ENCODE measurements around the gene GRIK5. TPM values are rescaled to one million over a fixed set of nuclear protein-coding genes. Genes with fewer than 3 reads are reported as not detected.

GRIK5 gene
- total RNA-seq, 2 donors from 2014 or later, result 22.3 to 24.8 TPM

DNA sequence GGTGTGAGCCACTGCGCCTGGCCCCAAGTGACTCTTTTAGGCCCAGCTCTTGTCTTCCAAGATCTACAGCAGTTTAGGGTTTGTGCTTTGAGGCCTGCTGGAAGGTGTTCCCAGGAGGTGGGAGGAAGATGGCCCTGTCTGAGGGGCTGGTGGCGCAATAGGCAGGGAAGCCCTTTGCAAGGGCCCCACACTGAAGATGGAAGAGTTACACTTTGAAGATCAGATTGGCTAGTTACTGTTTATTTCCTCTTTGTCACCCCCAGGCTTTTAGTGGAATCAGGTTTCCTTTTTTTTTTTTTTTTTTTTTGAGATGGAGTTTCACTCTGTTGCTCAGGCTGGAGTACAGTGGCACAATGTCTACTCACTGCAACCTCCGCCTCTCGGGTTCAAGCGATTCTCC is 109.0 kb downstream of the GRIK5 start:
- H3K4me1 ChIP-seq (ENCODE audit: control insufficient read depth in 1 of 2, low read depth in 2 of 2), result peaks cover 7 to 17% of the 10 kb centered on the region in 2 donors
- H3K36me3 ChIP-seq, result peaks cover 5% of the 10 kb centered on the region
- ATAC-seq (ENCODE audit: insufficient number of reproducible peaks, low FRiP score, low read depth), result no peak
- TF ChIP-seq, protein P1, sequence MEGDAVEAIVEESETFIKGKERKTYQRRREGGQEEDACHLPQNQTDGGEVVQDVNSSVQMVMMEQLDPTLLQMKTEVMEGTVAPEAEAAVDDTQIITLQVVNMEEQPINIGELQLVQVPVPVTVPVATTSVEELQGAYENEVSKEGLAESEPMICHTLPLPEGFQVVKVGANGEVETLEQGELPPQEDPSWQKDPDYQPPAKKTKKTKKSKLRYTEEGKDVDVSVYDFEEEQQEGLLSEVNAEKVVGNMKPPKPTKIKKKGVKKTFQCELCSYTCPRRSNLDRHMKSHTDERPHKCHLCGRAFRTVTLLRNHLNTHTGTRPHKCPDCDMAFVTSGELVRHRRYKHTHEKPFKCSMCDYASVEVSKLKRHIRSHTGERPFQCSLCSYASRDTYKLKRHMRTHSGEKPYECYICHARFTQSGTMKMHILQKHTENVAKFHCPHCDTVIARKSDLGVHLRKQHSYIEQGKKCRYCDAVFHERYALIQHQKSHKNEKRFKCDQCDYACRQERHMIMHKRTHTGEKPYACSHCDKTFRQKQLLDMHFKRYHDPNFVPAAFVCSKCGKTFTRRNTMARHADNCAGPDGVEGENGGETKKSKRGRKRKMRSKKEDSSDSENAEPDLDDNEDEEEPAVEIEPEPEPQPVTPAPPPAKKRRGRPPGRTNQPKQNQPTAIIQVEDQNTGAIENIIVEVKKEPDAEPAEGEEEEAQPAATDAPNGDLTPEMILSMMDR (IDR thresholded peaks at IDR 0.05), result no peak
- H3K9me3 ChIP-seq, result no peaks in the 10 kb centered on the region
- H3K4me3 ChIP-seq, result no peak overlapping the region
- no peak overlapping the region for H3K27ac ChIP-seq
- no peak for DNase-seq (ENCODE audit: low spot score)
- H3K27me3 ChIP-seq (replicated peaks; ENCODE audit: insufficient read depth), result no peaks in the 10 kb centered on the region

DNA sequence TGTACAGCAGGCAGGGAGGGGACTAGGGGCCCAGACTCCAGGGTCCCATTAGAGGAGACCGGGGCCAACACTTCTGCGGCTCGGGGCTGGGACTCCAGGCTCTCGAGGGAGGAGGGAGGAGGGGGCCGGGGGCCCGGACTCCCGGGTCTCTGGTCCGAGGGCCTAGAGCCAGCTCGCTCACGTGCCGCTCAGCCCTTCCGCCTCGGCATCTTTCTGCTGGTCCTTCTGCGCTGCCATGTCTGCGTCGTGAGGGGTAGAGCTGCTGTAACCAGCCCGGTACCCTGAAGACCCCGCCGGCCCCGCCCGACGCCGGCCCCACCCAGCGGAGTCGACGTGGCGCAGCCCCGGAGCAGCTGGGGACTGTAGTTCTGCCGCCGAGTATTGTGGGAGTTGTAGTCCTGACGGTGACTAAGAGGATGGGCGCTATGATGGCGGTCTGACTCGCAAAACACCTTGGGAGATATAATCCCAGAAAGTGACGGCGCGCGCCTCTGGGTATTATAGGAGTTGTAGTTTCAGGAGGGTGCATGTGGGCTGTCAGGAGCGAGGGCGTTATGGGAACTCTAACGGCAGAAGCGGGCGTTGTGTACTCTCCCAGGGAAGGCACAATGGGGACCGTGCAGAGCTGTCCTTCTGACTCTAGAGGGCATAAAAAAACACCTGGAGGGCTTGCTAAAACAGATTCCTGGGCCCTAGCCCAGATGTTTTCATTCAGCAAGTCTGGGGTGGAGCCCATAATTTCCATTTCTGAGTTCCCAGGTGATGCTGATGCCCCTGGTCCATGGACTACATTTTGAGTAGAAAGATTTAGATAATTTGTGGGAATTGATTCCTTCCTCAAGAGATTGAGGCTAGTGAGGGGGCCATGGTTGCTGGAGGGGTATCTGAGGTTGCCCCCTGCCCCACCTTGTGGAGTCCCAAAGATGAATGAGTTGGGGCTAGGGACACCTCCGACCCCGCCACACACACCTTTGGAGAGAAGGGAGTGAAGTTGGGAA is 110.7 kb downstream of the GRIK5 start, which contains the start of gene RABAC1:
RABAC1 (minus strand) TSS at position 266 of the 998 bp plus-strand sequence; CDS start at position 237, 29 bp downstream.
- peaks cover 7 to 17% of the 10 kb centered on the region in 2 donors for H3K4me1 ChIP-seq (ENCODE audit: control insufficient read depth in 1 of 2, low read depth in 2 of 2)
- H3K9me3 ChIP-seq, result no peaks in the 10 kb centered on the region
- H3K27me3 ChIP-seq (replicated peaks; ENCODE audit: insufficient read depth), result no peaks in the 10 kb centered on the region
- DNase-seq (ENCODE audit: low spot score), result peak; percentile 74
- peak; percentile 72 for ATAC-seq (ENCODE audit: insufficient number of reproducible peaks, low FRiP score, low read depth)
- peak within 1 kb of the TSS; percentile 76 for H3K4me3 ChIP-seq
- peak within 1 kb of the TSS; percentile 76 to 83 for H3K27ac ChIP-seq
- TF ChIP-seq, protein P1 (IDR thresholded peaks at IDR 0.05), result no peak
- peaks cover 8% of the 10 kb centered on the region for H3K36me3 ChIP-seq

DNA sequence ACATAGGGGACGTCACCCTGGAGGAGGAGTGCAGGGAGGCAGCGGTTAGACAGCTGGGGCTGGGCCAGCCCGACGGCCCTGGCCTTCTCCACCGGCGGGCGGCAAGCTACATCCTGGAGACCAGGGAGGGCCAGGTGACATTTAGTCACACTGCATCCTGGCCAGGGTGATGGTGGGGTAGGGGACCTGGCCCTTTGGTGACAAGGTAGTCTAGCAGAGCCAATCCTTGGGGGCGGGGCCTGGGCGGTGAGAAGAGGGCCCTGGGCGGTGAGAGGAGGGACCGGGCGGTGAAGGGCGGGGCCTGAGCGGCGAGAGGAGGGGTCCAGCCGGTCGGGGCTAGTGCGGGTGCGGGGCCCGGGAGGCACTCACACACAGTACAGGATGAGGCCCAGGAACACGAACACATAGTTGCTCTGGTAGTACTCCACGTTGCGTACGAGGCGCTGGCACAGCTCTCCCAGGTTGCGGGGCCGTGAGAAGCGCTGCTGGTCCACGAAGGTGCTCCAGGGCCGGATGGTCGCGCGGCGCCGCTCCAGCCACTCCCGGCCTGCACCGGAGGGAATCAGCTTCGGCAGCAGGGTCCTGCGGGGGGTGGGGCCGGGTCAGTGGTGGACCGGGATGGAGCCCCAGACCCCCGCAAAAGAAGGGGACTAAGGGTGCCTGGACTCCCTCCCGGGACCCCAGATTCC is 111.5 kb downstream of the GRIK5 start:
- DNase-seq (ENCODE audit: low spot score), result peak; percentile 59
- H3K9me3 ChIP-seq, result no peaks in the 10 kb centered on the region
- H3K27ac ChIP-seq, result peak overlapping the region; percentile 76 to 83
- H3K4me3 ChIP-seq, result peak overlapping the region; percentile 76
- ATAC-seq (ENCODE audit: insufficient number of reproducible peaks, low FRiP score, low read depth), result no peak
- TF ChIP-seq, protein P1 (IDR thresholded peaks at IDR 0.05), result no peak
- H3K4me1 ChIP-seq (ENCODE audit: control insufficient read depth in 1 of 2, low read depth in 2 of 2), result peaks cover 7 to 17% of the 10 kb centered on the region in 2 donors
- H3K36me3 ChIP-seq, result peaks cover 8% of the 10 kb centered on the region
- no peaks in the 10 kb centered on the region for H3K27me3 ChIP-seq (replicated peaks; ENCODE audit: insufficient read depth)

DNA sequence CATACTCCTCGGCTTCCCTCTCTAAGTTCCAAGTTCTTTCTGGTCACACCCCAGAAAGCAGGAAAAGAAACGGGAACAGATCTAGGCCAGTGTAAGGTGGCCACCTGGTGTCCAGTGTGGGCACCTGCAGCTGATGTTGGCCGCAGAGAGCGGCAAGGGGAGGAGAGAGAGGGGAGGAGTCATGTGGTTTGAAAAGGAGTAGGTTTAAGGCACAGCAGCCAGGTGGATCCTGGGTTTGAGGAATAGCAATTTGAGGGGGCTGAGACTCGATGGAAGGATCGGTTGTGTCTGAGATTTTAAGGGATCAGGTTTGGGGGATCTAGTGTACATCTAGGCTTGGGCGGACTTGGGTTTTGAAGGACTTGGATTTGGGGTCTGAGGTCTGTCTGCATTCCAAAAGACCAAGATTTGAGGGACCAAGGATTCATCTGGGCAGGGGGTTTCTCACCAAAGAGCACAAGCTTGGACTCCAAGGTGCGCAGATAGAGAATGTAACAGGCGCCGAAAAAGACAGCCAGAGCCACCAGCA is 112.1 kb downstream of the GRIK5 start:
- H3K27ac ChIP-seq, result peak overlapping the region; percentile 76 to 83
- H3K4me1 ChIP-seq (ENCODE audit: control insufficient read depth in 1 of 2, low read depth in 2 of 2), result peaks cover 7 to 17% of the 10 kb centered on the region in 2 donors
- no peaks in the 10 kb centered on the region for H3K9me3 ChIP-seq
- no peak for ATAC-seq (ENCODE audit: insufficient number of reproducible peaks, low FRiP score, low read depth)
- H3K4me3 ChIP-seq, result peak overlapping the region; percentile 76
- TF ChIP-seq, protein P1 (IDR thresholded peaks at IDR 0.05), result peak; percentile 67
- no peak for DNase-seq (ENCODE audit: low spot score)
- H3K36me3 ChIP-seq, result peaks cover 8% of the 10 kb centered on the region
- H3K27me3 ChIP-seq (replicated peaks; ENCODE audit: insufficient read depth), result no peaks in the 10 kb centered on the region
